ENCODE results near the gene CHRDL2. TPM values are rescaled to one million over a fixed set of nuclear protein-coding genes. Genes with fewer than 3 reads are reported as not detected.

The CHRDL2 gene
- total RNA-seq, 1 donor from 2014 or later, result 3.2 TPM

DNA sequence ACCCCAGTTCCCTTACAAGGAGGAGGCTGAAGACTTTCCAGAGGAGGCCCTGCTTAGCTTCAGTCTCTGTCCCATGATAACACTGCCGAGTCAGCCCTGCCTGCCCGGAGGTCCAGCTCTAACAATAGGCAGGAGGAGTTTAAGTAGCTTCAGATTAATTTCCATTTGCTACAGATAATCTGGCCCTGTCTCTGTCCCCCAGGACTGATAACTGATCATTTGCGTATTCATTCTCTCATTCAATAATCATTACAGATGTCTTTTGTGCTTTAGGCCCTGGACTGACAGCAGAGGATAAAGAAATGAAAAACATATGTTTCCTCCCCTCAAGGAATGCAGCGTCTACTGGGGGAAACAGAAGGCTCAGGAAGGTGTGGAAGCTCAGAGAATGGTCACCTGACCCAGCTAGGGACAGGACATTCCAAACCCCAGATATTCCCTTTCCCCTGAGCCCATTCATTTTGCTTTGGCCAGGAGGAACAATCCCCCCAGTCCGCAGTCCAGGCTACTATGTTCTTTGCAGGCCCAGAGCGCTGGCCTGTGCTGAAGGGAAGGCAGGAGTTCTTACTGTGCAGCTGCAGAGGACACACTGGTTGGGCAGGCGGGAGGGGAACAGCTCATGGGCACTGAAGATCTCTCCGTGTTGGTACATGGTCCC is 20.8 kb downstream of the CHRDL2 start:
- no peak for DNase-seq (ENCODE audit: low spot score)

DNA sequence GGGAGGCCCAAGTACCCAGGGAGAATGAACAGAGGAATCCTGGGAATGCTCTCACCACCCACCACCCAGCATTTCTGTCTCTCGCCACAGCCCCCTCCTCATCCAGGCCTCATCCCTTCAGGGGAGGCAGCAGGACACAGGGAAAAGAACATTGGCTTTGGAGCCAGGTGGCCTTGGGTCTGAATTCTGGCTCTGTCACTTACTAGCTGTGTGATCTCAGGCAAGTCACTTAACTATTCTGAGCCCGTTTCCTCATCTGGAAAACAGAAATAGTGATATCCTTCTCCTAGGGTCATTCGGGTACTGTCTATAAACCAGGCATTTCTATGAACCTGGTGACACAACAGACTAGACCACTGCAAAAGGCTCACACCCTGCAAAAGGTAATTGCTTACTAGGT is 22.1 kb downstream of the CHRDL2 start:
- DNase-seq (ENCODE audit: low spot score), result no peak

DNA sequence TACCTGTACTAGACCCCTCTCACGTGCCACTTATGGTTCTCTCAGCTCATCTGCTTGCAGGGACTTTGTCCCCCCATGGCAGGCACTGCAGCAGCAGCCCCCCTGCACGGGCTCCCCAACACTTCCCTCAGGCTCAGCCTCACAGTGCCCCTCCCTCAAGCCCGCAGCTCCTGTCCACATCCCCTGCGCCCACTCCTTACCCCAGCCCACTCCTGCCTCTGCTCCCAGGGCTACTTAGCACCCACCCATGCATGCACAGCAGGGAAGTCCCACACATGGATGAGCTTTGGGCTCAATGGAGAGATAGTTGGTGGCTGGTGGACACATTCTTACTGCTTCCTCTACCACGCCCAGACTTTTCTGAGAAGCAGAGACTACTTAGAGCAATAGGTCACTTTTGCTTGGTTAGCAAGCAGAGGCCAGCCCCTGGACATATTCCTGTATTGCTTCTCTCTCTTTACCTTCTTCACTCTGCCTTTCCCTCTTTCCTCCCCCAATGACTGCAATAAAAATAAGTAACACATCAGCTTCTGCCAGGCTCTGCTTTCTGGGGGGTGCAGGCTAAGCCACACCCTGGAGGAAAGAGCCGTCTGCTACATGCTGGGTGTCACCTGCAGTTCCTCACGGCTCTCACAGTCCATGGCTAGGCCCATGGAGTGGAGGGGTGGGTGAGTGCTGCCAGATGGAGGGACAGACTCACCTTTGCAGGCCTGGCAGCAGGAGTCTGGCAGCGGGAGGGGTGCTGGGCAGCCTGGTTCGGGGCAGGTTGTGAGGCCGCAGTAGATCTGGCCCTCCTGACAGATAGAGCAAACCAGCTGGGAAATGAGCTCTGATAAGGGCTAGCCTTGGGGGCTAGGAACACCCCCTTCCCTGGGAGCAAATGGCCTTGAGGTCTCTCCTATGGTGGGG is 23.4 kb downstream of the CHRDL2 start:
- DNase-seq (ENCODE audit: low spot score), result no peak

DNA sequence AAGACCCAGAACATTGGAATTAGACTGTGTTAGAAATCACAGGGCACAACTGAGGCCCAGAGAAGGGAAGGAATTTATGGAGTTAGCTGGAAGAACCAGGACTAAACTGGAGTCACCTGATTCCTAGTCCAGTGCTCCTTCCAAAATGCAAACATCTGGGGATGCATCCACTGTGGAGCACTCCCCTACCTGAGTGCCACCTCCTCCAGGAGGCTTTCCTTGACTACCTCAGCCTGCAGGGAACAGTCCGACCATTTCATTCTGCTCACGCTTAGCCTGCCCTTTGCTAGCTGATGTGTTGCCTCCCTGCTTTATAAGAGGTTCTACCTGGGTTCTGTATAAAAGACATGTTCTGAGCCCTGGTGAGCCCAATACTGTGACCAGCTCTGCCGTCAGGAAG is 24.0 kb downstream of the CHRDL2 start:
- DNase-seq (ENCODE audit: low spot score), result no peak

DNA sequence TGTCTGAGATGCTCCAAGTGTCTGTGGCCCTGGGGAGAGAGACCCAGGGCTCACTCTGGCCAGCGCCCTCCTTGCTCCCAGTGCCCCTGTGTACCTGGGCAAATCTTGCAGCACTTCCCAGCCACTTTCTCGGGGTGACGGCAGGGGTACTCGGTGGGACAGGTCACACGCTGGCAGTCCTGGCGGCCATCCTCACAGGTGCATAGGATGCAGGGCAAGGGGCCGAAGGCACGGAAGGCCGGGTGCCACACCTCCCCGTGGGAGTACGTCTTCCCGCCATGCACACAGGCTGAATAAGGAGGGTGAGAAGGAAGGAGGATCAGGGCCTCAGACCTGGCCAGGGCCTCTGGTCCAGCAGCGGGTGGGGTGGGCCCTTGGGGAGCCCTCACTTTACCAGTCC is 28.0 kb downstream of the CHRDL2 start:
- DNase-seq (ENCODE audit: low spot score), result no peak

DNA sequence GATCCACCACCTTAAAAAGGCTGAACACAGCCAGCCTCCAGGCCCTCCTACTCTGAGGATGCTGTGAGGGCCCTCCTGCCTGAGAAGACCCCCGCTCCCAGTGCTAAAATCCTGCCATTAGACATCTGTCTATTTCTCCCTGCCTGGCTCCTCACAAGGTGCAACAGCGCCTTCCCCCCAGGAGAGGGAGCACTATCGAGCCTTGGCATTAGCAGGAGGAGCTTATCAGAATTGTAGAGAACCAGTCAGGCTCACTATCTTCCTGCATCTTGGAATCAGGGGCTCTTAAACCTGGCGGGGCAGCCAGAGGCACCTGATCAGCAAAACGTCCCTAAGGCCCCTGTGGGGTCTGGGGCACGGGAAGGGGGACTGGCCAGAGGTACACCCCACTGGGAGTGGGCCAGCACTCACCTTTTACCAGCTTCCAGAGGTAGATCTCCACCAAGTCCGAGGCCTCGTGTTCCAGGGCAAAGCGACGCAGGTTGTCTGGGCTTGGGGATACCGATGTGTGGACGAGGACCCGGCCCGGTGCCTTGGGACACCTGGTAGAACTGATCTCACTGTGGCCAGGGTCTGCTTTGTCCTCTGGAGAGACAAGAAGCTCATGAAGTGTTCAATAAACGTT is 28.7 kb downstream of the CHRDL2 start:
- peak; percentile 75 for DNase-seq (ENCODE audit: low spot score)

DNA sequence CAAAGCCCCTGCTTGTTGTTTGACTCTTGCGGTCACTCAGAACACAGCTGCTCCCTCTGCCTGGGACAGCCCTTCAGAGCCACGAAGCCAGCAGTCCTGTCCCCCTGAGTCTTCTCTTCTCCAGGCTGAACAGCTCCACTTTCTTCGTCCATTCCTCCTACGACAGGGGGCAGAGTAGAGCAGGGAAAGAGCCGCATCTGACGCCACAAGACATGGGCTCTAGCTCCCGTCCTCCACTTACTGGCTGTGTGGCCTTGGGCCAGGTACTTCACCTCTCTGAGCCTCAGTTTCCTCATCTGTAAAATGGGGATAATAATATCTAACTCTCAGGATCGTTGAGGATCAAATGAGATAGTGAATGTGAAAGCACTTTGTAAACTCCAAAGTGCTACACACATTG is 29.9 kb downstream of the CHRDL2 start:
- DNase-seq (ENCODE audit: low spot score), result no peak

DNA sequence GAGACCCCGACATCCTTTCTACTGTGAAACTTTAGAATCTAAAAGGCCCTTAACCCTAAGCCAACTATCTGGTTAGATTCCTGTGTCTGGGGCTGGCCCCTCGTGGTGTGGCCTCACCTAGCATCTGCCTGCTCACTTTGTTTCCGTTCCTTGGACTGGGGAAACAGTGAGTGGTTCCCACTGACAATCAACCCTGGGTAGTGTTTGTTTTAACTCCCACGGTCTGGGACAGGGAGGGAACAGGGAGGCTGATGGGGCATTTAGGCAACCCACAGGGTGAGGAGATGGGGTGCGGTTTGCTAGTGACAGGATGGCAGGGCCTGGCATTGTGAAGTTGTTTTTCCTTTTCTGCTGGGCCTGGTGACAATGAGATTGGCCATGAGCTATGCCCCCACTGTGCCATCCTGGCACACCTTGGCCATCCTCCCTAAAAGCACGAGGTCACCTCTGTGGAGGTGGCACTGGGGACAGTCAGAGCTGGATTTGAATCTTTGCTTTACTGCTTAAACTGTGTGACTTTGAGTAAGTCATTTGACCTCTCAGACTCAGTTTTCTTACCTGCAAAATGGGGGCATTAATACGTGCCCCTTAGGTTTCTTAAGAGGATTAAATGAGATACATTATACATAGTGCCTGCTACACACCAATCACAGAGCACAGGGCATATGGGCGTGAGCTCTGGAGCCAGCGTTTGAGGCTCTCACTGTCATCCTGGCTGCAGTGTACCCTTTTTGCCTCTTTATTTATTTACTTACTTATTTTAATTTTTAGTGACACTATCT is 31.4 kb downstream of the CHRDL2 start:
- DNase-seq (ENCODE audit: low spot score), result no peak

DNA sequence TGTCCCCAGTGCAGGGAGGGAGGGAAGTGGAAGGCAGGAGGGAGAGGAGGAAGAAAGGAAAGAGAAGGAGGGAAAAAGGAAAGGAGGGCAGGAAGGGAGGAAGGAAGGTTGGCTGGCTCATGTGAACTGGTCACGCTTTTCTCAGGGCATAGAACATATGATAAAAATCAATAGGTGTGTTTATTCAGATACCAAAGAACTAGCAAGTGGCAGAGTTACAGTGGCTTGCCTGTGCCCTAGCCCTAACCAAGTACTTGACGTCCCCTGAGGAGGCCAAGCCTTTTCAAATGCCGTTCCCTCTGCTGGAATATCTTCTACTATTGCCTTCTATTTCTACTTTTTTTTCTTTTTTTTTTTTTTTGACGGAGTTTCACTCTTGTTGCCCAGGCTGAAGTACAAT is 33.5 kb downstream of the CHRDL2 start:
- no peak for DNase-seq (ENCODE audit: low spot score)

DNA sequence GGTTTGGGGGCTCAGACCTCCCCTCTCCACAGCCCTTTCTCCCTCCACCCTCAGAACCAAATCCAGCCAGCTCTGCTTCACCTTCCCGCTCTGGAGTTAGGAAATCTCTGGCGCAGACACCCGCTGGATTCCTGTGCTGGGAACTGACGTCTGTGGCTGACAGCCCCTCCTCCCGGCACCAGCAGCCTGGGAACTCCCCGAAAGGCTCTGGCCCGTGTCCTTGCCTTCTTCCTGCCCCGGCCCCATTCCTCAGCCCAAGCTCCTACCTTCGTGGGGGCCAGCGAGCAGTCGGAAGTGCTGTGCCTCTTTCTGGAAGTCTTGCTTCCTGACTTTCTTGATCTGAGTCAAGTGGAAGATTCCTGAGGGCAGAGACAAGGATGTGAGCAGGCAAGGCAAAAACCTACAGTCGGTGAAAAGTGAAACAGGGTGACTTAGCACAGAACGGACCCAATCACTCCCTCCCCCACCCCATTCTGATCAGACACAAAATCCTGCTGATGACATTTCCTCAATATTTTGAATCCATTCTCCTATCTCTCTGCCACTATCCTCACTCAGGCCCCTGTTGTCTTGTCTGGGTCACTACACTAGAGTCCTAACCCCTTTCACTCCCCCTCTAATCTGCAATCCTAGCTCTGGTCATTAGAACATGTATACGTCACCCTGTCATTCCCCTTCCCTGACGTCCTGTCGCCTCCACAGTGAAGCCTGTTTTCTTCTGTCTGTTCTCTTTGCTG is 34.1 kb downstream of the CHRDL2 start:
- DNase-seq (ENCODE audit: low spot score), result peak; percentile 82

DNA sequence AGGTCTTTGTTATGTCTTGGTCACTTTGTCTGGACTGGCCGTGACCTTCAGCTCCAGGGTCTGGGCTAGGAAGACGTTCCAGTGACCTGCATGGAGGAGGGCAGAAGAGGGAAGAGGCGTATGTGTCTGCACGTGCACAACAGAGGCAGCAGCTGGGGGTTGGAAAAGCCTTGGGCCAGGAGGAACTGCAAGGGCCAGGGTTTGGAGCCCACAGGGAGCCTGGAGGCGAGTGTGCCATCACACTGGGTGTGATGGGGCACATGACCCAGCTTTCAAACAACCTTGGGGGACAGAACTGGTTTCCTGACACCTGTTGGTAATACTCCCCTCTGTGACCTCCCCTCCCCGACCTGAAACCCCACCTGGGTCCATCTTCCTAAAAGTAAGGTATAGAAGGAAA is 34.7 kb downstream of the CHRDL2 start:
- DNase-seq (ENCODE audit: low spot score), result no peak

DNA sequence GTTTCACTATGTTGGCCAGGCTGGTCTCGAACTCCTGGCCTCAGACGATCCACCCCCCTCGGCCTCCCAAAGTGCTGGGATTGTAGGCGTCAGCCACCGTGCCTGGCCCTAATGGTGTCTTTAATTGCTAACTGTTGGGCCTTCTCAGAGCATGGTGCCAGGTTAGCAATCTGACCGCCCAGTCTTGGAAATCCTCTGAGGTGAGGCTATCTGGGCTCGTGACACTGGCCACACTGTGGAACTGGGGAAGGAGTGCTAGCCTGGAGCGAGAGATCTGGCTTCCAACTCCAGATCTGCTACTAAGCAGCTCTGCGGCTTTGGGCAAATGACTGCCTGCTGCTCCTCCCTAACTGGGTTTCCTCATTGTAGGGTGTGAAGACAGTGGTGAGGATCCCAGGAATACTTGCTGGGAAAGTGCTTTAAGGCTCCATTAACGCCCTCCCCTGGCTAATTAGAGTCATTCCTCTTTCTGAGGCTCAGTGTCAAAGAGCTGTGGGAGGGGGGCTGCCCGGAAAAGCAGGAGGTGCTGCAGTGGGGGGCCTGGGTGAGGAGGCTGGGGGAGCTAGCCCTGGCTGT is 35.4 kb downstream of the CHRDL2 start:
- no peak for DNase-seq (ENCODE audit: low spot score)

DNA sequence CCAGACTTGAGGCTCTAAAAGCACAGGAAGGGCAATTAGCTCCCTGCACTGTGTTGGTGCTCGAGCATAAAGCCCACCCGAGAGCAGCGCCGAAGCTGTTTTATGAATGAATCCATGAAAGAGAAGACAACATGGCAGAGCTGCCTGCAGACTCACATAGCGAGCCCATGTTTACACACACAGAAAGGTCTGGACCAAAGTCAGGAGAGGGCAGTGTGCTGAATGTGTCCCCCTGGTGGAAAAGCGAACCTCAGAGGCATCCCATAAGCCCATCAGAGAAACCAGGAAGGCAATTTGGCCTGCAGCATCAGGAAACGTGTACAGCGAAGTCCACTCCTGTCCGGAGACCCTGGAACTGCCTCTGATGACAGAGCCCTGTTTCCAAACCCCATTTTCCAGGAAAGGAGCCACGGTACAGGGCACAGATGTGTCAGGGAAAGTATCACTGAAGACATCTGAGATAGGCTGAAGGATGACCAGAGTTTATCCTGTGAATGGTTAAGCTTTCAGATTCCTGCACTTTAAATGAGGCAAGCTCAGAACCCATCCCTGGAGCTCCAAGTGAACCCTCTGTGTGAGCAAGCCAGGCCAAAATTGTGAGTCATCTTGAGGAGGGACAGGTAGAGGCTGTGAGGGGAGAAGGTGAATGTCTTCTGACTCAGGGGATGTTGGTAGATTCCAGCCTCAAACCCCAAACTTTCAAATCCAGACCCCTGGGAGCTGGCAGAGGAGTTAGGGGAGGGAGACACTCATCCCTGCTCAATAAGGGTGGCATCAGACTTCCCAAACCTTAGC is 36.9 kb downstream of the CHRDL2 start:
- no peak for DNase-seq (ENCODE audit: low spot score)

DNA sequence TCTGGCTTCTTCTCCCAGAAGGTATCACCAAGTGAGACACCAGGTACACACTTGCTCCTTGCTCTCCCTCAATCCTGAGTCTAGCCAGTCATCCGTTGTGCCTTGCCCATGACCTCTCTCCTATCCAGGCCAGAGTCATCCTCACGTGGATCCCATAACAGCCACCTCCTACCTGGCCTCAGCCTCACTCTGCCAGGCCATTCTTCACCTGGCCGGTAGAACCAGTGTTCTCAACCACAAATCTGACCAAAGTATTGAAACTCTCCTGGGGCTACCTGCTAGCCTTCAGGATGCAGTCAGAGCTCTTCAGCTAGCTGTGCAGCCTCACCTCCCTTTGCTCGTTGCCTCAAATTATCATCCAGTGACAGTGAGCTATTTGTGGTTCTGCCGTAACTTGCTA is 37.7 kb downstream of the CHRDL2 start:
- DNase-seq (ENCODE audit: low spot score), result no peak

DNA sequence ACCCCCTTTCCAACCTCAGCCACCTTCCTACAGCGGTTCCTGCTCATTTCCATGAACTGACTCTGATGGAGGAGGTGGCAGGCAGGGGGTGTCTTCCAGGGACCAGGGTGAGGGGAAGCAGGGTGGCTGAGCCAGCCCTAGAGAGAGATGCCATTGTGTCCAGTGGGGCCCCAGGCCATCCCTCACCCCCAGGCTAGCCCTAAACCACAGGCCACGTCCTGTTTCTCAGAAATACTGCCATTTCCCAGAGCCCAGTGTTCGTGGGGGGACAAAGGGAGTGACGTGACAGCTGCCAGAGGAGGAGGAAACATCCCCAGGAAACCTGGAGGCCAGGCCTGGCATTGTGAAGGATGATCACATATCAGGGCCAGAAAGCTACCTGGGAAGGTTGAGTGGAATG is 39.5 kb downstream of the CHRDL2 start:
- DNase-seq (ENCODE audit: low spot score), result no peak

DNA sequence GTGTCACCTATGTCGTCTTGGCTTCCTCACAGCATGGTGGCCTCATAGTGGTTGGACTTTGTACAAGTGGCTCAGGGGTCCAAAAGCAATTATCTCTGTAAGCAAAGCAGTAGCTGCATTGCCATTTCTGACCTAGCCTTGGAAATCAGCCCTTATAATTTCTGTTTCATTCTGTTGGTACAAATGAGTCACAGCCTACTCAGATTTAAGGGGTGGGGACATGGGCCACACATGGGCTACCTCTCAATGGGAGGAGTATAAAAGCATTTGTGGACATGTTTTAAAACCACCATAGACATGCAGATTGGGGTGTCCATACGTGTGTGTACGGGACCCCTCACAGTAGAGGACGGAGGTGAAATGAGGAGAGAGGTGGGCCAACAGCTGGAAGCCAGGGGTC is 41.6 kb downstream of the CHRDL2 start:
- no peak for DNase-seq (ENCODE audit: low spot score)

DNA sequence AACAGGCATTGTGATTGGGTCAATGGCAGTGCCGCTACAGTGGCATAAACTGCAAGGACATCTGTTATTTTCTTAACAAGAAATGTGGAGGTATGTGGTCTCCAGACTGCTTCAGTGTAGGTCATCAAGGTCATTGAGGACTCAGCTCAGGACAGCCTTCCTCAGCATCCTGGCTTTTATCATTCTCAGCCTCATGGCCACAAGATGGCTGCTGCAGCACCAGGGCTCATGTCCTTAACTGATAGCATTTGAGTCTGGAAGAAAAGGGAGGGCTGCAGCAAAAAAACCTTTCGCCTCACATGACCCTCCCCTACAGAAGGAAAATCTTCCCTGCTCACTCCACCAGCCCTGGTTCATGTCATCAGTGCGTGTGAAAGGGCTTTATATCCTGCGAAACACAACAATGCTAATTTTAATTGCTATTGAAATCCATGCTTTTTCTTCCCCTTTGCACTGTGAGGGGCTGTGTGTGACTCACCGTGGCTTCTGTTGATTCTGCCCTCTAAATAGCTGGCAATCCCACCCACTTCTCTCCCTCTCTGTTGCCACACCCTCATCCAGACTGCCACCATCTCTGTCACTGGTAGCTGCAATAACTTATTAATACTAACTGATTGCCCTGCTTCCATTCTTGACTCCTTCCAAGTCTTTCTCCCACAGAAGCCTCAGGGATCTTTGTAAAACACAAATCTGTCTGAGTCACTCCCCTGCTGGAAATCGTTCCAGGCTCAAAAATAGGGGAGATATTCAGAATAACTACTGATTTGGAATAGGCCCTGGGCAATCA is 43.8 kb downstream of the CHRDL2 start:
- no peak for DNase-seq (ENCODE audit: low spot score)

DNA sequence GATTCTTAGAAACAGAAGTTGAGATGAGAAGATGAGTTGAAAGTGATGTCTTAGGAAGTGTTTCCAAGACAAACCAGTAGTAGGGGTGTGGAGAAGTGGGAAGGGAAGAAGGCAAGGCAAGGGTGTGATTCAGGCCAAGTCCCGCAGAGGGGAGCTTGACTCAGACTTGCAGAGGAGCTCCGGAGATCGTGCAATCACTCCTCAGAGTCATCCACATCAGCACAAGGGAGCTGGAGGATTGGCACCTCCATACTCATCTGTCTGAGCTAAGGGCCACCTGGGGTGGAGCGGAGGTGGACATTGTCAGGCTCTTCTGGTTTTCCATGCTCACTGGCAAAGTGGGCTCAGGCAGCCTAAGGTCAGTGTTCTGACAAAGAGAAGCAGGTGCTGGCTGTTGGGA is 44.4 kb downstream of the CHRDL2 start:
- DNase-seq (ENCODE audit: low spot score), result no peak

DNA sequence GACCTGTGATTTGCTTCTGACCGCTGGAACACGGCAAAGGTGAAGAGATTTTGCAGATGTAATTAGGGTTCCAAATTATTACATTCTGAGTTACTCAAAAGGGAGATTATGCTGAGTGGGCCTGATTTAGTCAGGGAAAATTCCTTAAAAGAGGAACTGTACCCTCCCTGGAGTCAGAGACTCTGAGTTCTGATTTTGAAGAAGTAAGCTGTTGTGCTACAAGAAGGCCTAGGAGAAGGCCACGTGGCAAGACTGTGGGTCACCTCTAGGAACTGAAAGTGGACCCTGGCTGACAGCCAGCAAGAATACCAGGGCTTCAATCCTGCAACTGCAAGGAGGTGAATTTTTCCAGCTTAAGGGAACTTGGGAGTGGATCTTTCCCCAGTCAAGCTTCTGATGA is 45.3 kb downstream of the CHRDL2 start:
- DNase-seq (ENCODE audit: low spot score), result no peak
